ENCODE results near the gene SLC9A9. TPM values are rescaled to one million over a fixed set of nuclear protein-coding genes. Genes with fewer than 3 reads are reported as not detected.
A peak's percentile ranks its signal among the peaks of the same experiment; 100 is the strongest.

Gene SLC9A9
- polyA plus RNA-seq, 1 of the 3 experiments (the other 2 are of a cell fraction) = 0.05 TPM

DNA sequence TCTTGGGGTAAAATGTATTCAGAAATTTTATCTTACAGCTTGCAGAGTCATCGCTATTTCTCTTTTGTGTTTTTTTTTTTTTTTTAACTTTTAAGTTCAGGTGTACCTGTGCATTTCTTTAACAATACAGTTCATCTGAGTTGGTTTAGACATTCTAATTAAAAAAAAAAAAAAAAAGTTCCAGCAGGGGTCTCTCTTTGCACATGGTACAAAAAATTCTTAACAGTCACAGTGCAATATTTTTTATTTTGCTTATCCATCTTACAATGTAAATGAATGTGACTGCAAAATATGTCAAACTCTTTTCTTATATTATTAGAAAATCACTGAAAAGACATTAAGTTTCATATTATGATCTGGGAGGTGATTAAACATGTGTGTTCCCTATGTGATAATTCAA, 47.5 kb upstream of the SLC9A9 start:
- H3K4me3 ChIP-seq (ENCODE audit: low read depth in 2 of 2, low read length in 1 of 2) = no peak overlapping the region
- H3K36me3 ChIP-seq (replicated peaks in 1 of 2; ENCODE audit: control insufficient read depth in 1 of 2, insufficient read depth in 2 of 2, low read length in 1 of 2) = no peaks in the 10 kb centered on the region
- H3K4me1 ChIP-seq (ENCODE audit: control insufficient read depth in 1 of 2, insufficient read depth in 2 of 2, low read depth in 1 of 2, low read length in 1 of 2) = no peaks in the 10 kb centered on the region
- no peak for DNase-seq
- H3K9me3 ChIP-seq = no peaks in the 10 kb centered on the region
- H3K27ac ChIP-seq (ENCODE audit: low read depth in 2 of 2, low read length in 1 of 2) = no peak overlapping the region
- peaks cover 6% of the 10 kb centered on the region; the same call in 1 of the 2 replicates for H3K27me3 ChIP-seq (ENCODE audit: insufficient read depth)
- CTCF ChIA-PET = interaction anchor here (2.1 kb wide), 1 partner anchor 11 kb away, joined by 5 read pairs; no protein-coding TSS in a partner anchor
- H4K20me1 ChIP-seq (ENCODE audit: insufficient read depth) = no peaks in the 10 kb centered on the region
- no peak overlapping the region for H3K9ac ChIP-seq
- TF ChIP-seq RXRA (IDR thresholded peaks at IDR 0.05; ENCODE audit: borderline replicate concordance, low read depth) (no peak), SMC3 (IDR thresholded peaks at IDR 0.05; ENCODE audit: low read depth, low read length) (no peak), GATA2 (CRISPR knock-in tag; IDR thresholded peaks at IDR 0.05) (no peak), NFIC (IDR thresholded peaks at IDR 0.05; ENCODE audit: borderline replicate concordance) (no peak), TEAD4 (IDR thresholded peaks at IDR 0.05; ENCODE audit: borderline replicate concordance, insufficient read depth) (no peak), RCOR1 (IDR thresholded peaks at IDR 0.05; ENCODE audit: low read length) (no peak), IRF3 (IDR thresholded peaks at IDR 0.05; ENCODE audit: low read depth, low read length) (no peak), POLR2AphosphoS5 (IDR thresholded peaks at IDR 0.05; ENCODE audit: low read depth, low read length) (no peak), USF1 (IDR thresholded peaks at IDR 0.05; ENCODE audit: borderline replicate concordance, low read depth) (no peak), RAD21 (IDR thresholded peaks at IDR 0.05; ENCODE audit: low read length) (peak; percentile 27; the same call in 1 of the 2 replicates), CTCF (IDR thresholded peaks at IDR 0.05) (peak; percentile 44), SIN3A (IDR thresholded peaks at IDR 0.05; ENCODE audit: borderline replicate concordance, low read depth, low read length) (no peak), CHD2 (IDR thresholded peaks at IDR 0.05; ENCODE audit: low read length, partially characterized antibody) (no peak), RFX5 (IDR thresholded peaks at IDR 0.05; ENCODE audit: low read length) (no peak)
- TF ChIP-seq, protein P1, sequence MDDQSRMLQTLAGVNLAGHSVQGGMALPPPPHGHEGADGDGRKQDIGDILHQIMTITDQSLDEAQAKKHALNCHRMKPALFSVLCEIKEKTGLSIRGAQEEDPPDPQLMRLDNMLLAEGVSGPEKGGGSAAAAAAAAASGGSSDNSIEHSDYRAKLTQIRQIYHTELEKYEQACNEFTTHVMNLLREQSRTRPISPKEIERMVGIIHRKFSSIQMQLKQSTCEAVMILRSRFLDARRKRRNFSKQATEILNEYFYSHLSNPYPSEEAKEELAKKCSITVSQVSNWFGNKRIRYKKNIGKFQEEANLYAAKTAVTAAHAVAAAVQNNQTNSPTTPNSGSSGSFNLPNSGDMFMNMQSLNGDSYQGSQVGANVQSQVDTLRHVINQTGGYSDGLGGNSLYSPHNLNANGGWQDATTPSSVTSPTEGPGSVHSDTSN (IDR thresholded peaks at IDR 0.05) = no peak
- TF ChIP-seq, protein P2, sequence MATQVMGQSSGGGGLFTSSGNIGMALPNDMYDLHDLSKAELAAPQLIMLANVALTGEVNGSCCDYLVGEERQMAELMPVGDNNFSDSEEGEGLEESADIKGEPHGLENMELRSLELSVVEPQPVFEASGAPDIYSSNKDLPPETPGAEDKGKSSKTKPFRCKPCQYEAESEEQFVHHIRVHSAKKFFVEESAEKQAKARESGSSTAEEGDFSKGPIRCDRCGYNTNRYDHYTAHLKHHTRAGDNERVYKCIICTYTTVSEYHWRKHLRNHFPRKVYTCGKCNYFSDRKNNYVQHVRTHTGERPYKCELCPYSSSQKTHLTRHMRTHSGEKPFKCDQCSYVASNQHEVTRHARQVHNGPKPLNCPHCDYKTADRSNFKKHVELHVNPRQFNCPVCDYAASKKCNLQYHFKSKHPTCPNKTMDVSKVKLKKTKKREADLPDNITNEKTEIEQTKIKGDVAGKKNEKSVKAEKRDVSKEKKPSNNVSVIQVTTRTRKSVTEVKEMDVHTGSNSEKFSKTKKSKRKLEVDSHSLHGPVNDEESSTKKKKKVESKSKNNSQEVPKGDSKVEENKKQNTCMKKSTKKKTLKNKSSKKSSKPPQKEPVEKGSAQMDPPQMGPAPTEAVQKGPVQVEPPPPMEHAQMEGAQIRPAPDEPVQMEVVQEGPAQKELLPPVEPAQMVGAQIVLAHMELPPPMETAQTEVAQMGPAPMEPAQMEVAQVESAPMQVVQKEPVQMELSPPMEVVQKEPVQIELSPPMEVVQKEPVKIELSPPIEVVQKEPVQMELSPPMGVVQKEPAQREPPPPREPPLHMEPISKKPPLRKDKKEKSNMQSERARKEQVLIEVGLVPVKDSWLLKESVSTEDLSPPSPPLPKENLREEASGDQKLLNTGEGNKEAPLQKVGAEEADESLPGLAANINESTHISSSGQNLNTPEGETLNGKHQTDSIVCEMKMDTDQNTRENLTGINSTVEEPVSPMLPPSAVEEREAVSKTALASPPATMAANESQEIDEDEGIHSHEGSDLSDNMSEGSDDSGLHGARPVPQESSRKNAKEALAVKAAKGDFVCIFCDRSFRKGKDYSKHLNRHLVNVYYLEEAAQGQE (IDR thresholded peaks at IDR 0.05; ENCODE audit: low read depth, low read length) = no peak
- H3K79me2 ChIP-seq (ENCODE audit: insufficient read depth) = no peaks in the 10 kb centered on the region
- 5% methylated on average over 1 of the region's 1 CpG for WGBS (ENCODE audit: low lambda C conversion rate)
- POLR2A ChIA-PET = no interaction called here
- H3F3A ChIP-seq (replicated peaks; ENCODE audit: insufficient read depth) = no peaks in the 10 kb centered on the region
- no peak overlapping the region for H3K4me2 ChIP-seq
- H2AFZ ChIP-seq (ENCODE audit: low read depth) = no peak overlapping the region
- H3K9me2 ChIP-seq = no peaks in the 10 kb centered on the region

Data from SK-N-SH (cell line).